IMR-90 (cell line): ENCODE data around the gene TPI1. TPM values are rescaled to one million over a fixed set of nuclear protein-coding genes. Genes with fewer than 3 reads are reported as not detected.

ENCODE experiments used
- ATAC-seq: fragments of 200-7000 bp; cut with Tn5 transposase; 2 replicates; pipeline ENCODE4 v1.9.1; 2020; ENCODE audit warnings: low read depth, mild to moderate bottlenecking, moderate library complexity
- BruUV-seq: library from RNA; stranded (reverse); fragments of 400-500 nt; replicated peaks from 2 replicates; lab custom pipeline; 2021; lab: Mats Ljungman, UMichigan
- CTCF ChIA-PET: fragments of 300-600 bp; formaldehyde crosslinking; extraction: SDS; loops from one replicate; lab custom pipeline; 2021; ENCODE audit warnings: antibody characterized with exemption; lab: Yijun Ruan, JAX
- POLR2A ChIA-PET: fragments of 300-600 bp; sonication (Branson Sonifier 250); formaldehyde crosslinking; loops from one replicate; lab custom pipeline; 2022; ENCODE audit warnings: antibody characterized with exemption; ENCODE audit not compliant: unreplicated experiment; lab: Charles Lee
- DNase-seq: peaks from one replicate; pipeline ENCODE4 v3.0.0; 2013
- H2AFZ ChIP-seq: replicated peaks from 2 replicates; pipeline ENCODE3; 2013; ENCODE audit warnings: low read length, mild to moderate bottlenecking; ENCODE audit not compliant: poor library complexity
- H2AK5ac ChIP-seq: 2 replicates; pipeline ENCODE4 v1.6.1; 2013; ENCODE audit warnings: low read depth, low read length, inconsistent platforms
- H2AK9ac ChIP-seq: replicated peaks from 2 replicates; pipeline ENCODE3; 2013; ENCODE audit warnings: mild to moderate bottlenecking, low read depth, low read length, moderate library complexity; ENCODE audit not compliant: poor library complexity
- H2BK120ac ChIP-seq: 2 replicates; pipeline ENCODE4 v1.6.1; 2013; ENCODE audit warnings: low read depth, low read length, inconsistent platforms
- H2BK15ac ChIP-seq: 3 replicates; pipeline ENCODE4 v1.6.1; 2013; ENCODE audit warnings: low read depth, low read length, inconsistent platforms
- H2BK20ac ChIP-seq: 2 replicates; pipeline ENCODE4 v1.6.1; 2013; ENCODE audit warnings: low read depth, mild to moderate bottlenecking, inconsistent platforms, low read length, moderate library complexity
- H2BK5ac ChIP-seq: 2 replicates; pipeline ENCODE4 v1.6.1; 2013; ENCODE audit warnings: mild to moderate bottlenecking, low read depth, low read length, inconsistent platforms; ENCODE audit not compliant: poor library complexity, severe bottlenecking
- H3K14ac ChIP-seq: replicated peaks from 2 replicates; pipeline ENCODE4 v1.6.1; 2013; ENCODE audit warnings: low read depth, low read length, inconsistent platforms
- H3K18ac ChIP-seq: 2 replicates; pipeline ENCODE4 v1.6.1; 2013; ENCODE audit warnings: low read depth, low read length, control low read depth
- H3K23ac ChIP-seq: 2 replicates; pipeline ENCODE4 v1.6.1; 2013; ENCODE audit warnings: low read depth, low read length, inconsistent platforms
- H3K27ac ChIP-seq: 2 replicates; pipeline ENCODE4 v1.5.1; 2013; ENCODE audit warnings: mild to moderate bottlenecking, control low read depth, low read length; ENCODE audit not compliant: insufficient read depth
- H3K27me3 ChIP-seq: 2 replicates; pipeline ENCODE4 v1.6.1; 2013; ENCODE audit warnings: low read length; ENCODE audit not compliant: control insufficient read depth, insufficient read depth
- H3K36me3 ChIP-seq: 2 replicates; pipeline ENCODE4 v1.6.1; 2013; ENCODE audit warnings: low read length, mixed read lengths; ENCODE audit not compliant: control insufficient read depth, insufficient read depth
- H3K4ac ChIP-seq: 2 replicates; pipeline ENCODE4 v1.6.1; 2013; ENCODE audit warnings: low read depth, low read length, inconsistent platforms
- H3K4me1 ChIP-seq: 2 replicates; pipeline ENCODE4 v1.6.1; 2013; ENCODE audit warnings: low read length, mixed read lengths; ENCODE audit not compliant: control insufficient read depth, insufficient read depth
- H3K4me2 ChIP-seq: 2 replicates; pipeline ENCODE4 v1.6.1; 2013; ENCODE audit warnings: low read depth, mild to moderate bottlenecking, control low read depth, low read length, moderate library complexity
- H3K4me3 ChIP-seq: 2 replicates; pipeline ENCODE4 v1.5.1; 2013; ENCODE audit warnings: low read depth, mild to moderate bottlenecking, control low read depth, low read length, moderate library complexity; ENCODE audit not compliant: insufficient read depth
- H3K56ac ChIP-seq: 2 replicates; pipeline ENCODE4 v1.6.1; 2013; ENCODE audit warnings: low read length, inconsistent platforms; ENCODE audit not compliant: insufficient read depth; ENCODE audit errors: extremely low read depth
- H3K79me1 ChIP-seq, 2 experiments: 2 replicates each; pipeline ENCODE4 v1.6.1; 2013; ENCODE audit warnings: low read length in 2 of 2, inconsistent platforms in 1 of 2, low read depth in 1 of 2
- H3K9ac ChIP-seq: 2 replicates; pipeline ENCODE4 v1.6.1; 2013; ENCODE audit warnings: low read depth, low read length, control low read depth
- H3K9me1 ChIP-seq: 2 replicates; pipeline ENCODE4 v1.6.1; 2013; ENCODE audit warnings: low read length, inconsistent platforms; ENCODE audit not compliant: insufficient read depth
- H3K9me3 ChIP-seq: 2 replicates; pipeline ENCODE4 v1.6.1; 2013; ENCODE audit warnings: low read length; ENCODE audit not compliant: control insufficient read depth, insufficient read depth
- H4K20me1 ChIP-seq: 2 replicates; pipeline ENCODE4 v1.6.1; 2013; ENCODE audit warnings: low read length, inconsistent platforms; ENCODE audit not compliant: insufficient read depth
- H4K5ac ChIP-seq: 2 replicates; pipeline ENCODE4 v1.6.1; 2013; ENCODE audit warnings: mild to moderate bottlenecking, low read depth, low read length, control low read depth
- H4K8ac ChIP-seq, 2 experiments: 2 replicates each; pipeline ENCODE4 v1.6.1; 2013; ENCODE audit warnings: low read depth in 2 of 2, low read length in 2 of 2, control low read depth in 1 of 2, inconsistent platforms in 1 of 2
- H4K91ac ChIP-seq: 2 replicates; pipeline ENCODE4 v1.6.1; 2013; ENCODE audit warnings: low read depth, low read length, inconsistent platforms; ENCODE audit not compliant: insufficient read depth
- CEBPB ChIP-seq: IDR thresholded peaks from 2 replicates; pipeline ENCODE4 v1.6.1; 2012; ENCODE audit warnings: low read depth, low read length, improper control_type of control experiment
- CHD1 ChIP-seq: IDR thresholded peaks from 2 replicates; pipeline ENCODE4 v1.6.1; 2012; ENCODE audit warnings: low read depth, low read length, improper control_type of control experiment
- CTCF ChIP-seq: conservative IDR thresholded peaks from 2 replicates; pipeline ENCODE4 v1.5.1; 2012; ENCODE audit warnings: mild to moderate bottlenecking, low read depth, low read length, improper control_type of control experiment
- MAFK ChIP-seq: IDR thresholded peaks from 2 replicates; pipeline ENCODE4 v1.6.1; 2012; ENCODE audit warnings: low read depth, low read length, improper control_type of control experiment
- RCOR1 ChIP-seq: IDR thresholded peaks from 2 replicates; pipeline ENCODE4 v1.6.1; 2012; ENCODE audit warnings: mild to moderate bottlenecking, low read length, improper control_type of control experiment; ENCODE audit not compliant: insufficient replicate concordance
- SMC3 ChIP-seq: fragments of 150-350 bp; IDR thresholded peaks from 2 replicates; pipeline ENCODE4 v1.6.1; 2016; ENCODE audit warnings: low read depth, mild to moderate bottlenecking, antibody characterized with exemption, low read length, moderate library complexity
- WGBS, 2 experiments: methylation state at CpG; one replicate each; pipeline versions ENCODE4 v1.1.5 to v1.1.7; 2013; ENCODE audit warnings: missing lambda C conversion rate in 2 of 2; ENCODE audit not compliant: insufficient read length in 1 of 2; ENCODE audit errors: extremely low coverage in 2 of 2; 5-methylcytosine and 5-hydroxymethylcytosine counted together
- dilution Hi-C: fragments of 300-500 bp; cut with HindIII; formaldehyde crosslinking; loops from one replicate; pipeline ENCODE4 v1.14.3; 2018; ENCODE audit warnings: low sequenced_read_pairs; ENCODE audit not compliant: unreplicated experiment
- in situ Hi-C: fragments of 300-500 bp; cut with MboI; formaldehyde crosslinking; loops from 3 replicates; pipeline ENCODE4 v1.14.3; 2019; ENCODE audit warnings: low sequenced_read_pairs, inconsistent platforms, mixed read lengths
- intact Hi-C: fragments of 100-400 bp; cut with micrococcal nuclease; formaldehyde crosslinking; loops from 2 replicates; pipeline ENCODE4 v1.10.0; 2022
- polyA plus RNA-seq, 3 experiments: library from polyadenylated mRNA; depleted of rRNA; stranded (reverse); fragments of >200 nt; gene quantifications; 2 replicates each; pipeline ENCODE4 v1.2.3, GENCODE V29; 2012; ENCODE audit warnings: low replicate concordance in 1 of 3
- total RNA-seq: library from RNA; depleted of rRNA; stranded (reverse); fragments of >200 nt; gene quantifications from 2 replicates; pipeline ENCODE4 v1.2.3, GENCODE V29; 2012

TPI1 gene
- total and polyA plus RNA-seq, 2 of the 4 experiments (the other 2 are of a cell fraction): 1,995 to 2,176 TPM

GRCh38 chr12:6845395-6845794 lies 21.9 kb upstream of the TPI1 start:
- H3K56ac ChIP-seq: no peak overlapping the region
- H3K4me2 ChIP-seq: no peak overlapping the region
- H4K5ac ChIP-seq: no peak overlapping the region
- DNase-seq (no peak), ATAC-seq (no peak)
- H3K9me1 ChIP-seq: no peaks in the 10 kb centered on the region
- in situ Hi-C loops (no loop called here), dilution Hi-C loops (no loop called here), intact Hi-C loops (no loop called here)
- no peak overlapping the region for H3K9ac ChIP-seq
- POLR2A ChIA-PET: no interaction called here
- no peak overlapping the region for H2AK5ac ChIP-seq
- H3K23ac ChIP-seq: no peak overlapping the region
- no peak overlapping the region for H3K4me3 ChIP-seq
- no peak overlapping the region for H3K18ac ChIP-seq
- no peaks in the 10 kb centered on the region for H3K4me1 ChIP-seq
- TF ChIP-seq CEBPB (no peak), SMC3 (no peak), CTCF (no peak), CHD1 (no peak), MAFK (no peak), RCOR1 (no peak)
- H3K79me1 ChIP-seq: peaks cover 6 to 20% of the 10 kb centered on the region in 2 experiments; a peak in 3 of 4 replicates
- H2BK15ac ChIP-seq: no peak overlapping the region
- no peak overlapping the region for H3K27ac ChIP-seq
- BruUV-seq: no TSS peak
- no peak overlapping the region for H4K91ac ChIP-seq
- H3K4ac ChIP-seq: no peak overlapping the region
- no peaks in the 10 kb centered on the region for H3K27me3 ChIP-seq
- no peak overlapping the region for H4K8ac ChIP-seq
- H3K36me3 ChIP-seq: peaks cover 62% of the 10 kb centered on the region
- no peaks in the 10 kb centered on the region for H3K9me3 ChIP-seq
- H2BK20ac ChIP-seq: no peak overlapping the region
- H4K20me1 ChIP-seq: no peaks in the 10 kb centered on the region; the same call in 1 of the 2 replicates
- H2BK120ac ChIP-seq: no peak overlapping the region
- no peak overlapping the region for H2AFZ ChIP-seq
- no peak overlapping the region for H2BK5ac ChIP-seq
- no peak overlapping the region for H3K14ac ChIP-seq
- no peak overlapping the region for H2AK9ac ChIP-seq
- WGBS, 2 experiments: 90% methylated on average over 7 of the region's 17 CpGs; no CpG with 5 or more reads in 1 of the 2 experiments
- CTCF ChIA-PET: no interaction called here
